Kasumi-1 (cell line): ENCODE data around the gene SEMA3C.

Experiments
- DNase-seq, 2 experiments: peaks; one replicate each; lab custom pipeline; 2025; lab: John Stamatoyannopoulos, UW

SEMA3C gene

DNA sequence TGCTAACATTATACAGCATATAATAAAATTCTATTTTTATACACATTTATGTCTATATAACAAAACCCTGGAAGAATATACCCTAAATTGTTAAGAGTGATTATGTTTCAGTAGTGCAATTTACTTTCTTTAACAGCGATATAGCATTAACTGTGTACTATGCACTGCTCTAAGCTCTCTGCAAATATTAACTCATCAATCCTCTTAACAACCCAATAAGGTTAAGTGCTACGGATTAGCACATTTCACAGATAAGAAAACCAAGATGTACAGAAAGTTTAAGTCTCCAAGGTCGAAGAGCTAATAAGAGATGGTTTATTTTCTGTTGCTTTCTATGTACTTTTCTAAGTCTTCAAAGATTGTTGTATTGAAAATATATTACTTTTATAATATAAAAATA lies 95.8 kb downstream of the SEMA3C start:
- DNase-seq = no peak

DNA sequence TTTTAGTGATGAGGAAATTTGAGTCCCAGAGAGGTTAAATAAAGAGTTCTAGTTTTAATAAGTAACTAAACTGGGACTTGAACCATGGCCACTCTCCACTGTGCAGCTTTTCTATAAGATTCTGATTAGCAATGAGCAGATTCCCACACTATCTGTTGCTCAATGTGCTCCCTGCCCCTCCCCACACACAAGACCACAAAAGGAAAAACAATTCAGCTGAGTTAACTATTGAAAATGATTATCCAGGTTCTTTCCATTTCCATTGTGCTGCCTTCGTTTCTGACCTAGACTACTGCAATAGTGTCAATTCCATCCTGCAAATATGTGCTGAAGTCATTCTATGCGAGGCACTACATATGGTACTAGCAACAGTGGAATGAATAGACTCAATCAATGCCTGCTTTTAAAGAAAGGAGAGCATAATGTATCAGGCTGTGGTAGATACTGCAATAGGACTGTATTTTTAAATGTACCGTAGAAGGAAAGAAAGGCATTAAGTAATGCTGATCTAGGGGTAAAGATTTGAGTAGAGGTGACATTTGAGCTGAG lies 97.0 kb downstream of the SEMA3C start:
- no peak for DNase-seq

DNA sequence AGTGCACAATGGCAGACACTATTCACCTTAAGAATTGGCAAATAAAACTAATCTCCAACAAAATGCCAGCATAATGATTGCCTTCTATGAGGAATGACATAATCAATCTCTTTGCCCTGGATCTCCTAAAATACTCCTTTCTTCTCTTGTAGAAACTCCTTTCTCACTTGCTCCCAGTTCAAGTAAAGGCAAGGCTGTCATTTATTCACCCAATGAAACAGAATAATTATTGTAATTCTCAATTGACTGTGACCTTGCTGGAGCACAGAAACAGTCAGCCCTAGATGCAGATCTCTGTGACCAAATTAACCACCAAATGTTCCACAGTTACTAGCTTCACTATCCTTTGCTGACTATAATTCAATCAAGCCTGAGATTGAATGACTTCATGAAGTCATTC lies 99.3 kb downstream of the SEMA3C start:
- DNase-seq = no peak

DNA sequence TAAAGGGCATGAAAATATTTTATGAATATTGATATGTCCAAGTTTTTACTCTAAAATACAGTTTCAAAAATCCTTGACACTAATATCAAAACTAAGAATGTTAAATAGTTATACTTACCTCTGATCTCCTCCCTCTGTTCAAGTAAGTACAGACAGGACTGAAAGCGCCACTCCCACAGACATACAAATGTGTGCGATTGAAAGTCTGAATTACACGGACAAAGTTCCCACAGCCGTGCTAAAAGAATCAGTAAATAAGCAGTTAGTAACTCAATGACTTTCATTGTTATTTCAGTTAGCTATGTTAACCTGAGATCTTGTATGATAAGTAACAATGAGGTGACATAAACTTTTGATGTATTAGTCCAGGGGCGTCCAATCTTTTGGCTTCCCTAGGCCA lies 100.7 kb downstream of the SEMA3C start:
- DNase-seq = no peak

DNA sequence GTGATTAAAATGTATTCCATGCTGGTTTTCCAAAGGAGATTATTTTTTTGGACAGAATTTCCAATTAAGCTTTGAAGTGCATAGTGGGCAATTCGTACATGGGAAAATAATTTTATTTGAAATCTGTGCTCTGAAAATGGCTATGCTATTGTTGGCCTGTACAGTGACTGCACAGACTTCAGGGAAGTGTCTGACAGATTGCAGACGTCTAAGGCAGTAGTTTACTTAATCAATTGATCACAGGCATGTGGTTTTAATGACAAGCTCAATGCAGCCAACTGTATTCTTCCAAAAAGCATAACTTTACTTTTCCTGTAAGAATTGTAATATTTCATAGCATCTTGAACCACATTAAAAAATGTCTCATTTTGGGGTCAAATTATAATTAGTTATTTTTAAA lies 102.0 kb downstream of the SEMA3C start:
- DNase-seq = no peak

DNA sequence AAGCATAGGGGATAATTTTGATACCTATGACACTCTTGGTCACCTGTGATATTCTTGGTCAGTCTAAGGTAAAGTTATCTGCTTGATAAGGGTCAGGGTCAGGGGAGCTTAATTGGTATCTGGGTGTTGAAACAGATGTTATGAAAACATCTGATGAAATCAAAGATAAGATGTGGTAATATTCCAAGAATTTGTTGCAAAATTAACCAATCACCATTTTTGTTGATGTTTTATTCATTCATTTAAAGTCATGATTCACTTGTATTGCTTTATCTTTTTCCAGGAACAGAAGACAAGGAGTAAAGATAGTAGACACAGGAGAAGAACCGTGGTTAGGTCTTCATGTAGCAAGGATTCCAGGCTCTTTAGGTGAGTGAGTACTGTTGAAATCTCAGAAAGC lies 103.1 kb downstream of the SEMA3C start:
- no peak for DNase-seq

DNA sequence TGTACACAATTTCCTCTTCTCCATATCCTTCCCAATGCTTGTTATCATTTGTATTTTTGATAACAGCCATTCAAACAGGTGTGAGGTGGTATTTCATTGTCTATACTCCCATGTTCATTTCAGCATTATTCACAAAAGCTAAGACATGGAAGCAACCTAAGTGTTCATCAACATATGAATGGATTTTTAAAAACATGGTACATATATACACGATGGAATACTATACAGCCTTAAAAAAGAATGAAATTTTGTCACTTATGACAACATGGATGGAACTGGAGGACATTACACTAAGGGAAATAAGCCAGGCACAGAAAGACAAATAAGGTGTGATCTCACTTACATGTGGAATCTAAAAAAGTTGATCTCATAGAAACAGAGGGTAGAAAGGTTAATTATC lies 109.3 kb downstream of the SEMA3C start:
- no peak for DNase-seq

DNA sequence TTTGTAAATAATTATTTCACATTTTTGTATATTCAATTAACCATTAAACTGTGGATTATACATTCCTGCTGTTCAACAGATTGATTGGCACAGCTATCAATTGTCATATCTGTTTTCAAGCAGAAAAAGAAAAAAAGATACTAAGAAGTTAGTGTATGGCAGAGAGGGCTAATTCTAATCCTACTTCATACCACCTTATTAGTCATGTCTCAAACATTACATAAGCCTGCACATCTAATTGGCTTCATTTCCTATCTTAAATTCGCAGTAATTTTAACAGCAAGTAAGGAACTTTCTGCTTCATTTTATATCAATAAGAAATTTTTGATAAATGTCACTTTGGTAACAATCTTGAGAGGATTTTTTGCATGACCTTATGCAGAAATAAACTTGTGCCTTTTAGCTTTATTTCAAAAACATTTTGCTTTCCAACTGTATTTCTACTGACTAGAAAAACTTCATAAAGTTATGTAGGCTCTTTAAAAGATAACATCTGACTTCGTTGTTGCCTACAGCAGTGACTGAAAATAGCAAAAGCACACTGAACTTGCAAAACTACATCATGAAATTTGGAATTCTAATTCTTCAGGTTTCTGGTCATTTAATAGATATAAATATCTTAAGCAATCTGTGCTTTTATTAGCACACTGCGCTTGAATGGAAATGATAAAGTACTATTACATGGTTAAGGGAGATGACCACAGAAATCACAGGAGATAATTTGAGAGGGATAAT lies 111.5 kb downstream of the SEMA3C start:
- DNase-seq = no peak

DNA sequence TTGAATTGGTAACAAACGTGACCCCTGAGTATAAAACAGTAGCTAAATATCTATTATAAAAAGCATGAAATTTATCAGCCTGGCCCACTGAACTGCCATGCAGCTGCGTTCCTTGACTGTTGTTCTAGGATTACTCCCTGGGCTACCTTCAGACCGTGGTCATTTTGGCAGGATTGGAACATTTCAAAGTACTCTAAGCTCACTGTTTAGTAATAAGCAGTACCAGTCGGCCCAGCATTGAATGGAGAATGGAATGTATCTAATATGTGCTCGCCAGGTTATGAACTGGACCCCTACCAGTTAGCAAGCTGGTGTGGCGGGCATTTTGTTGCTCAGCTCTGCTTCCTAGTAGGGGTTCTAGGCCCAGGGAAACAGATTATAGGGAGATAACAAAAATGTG lies 112.2 kb downstream of the SEMA3C start:
- DNase-seq = no peak

DNA sequence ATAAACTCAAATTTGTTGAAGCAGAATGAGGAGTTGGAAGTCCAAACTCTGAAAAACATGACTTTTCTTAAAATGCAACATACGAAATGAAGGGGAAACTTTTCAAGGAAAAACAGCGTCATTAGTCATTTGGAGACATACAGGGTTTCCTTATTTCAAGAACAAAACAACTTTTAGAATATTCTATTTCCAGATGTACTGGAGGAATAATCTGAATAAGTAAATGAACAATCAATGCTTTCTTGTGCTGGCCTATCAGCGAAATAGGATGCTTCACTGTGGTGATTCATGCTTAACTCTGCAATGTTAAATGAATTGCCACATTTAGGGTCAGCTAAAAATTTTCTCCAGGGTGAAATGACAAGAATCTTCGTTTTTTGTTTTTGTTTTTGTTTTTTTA lies 114.3 kb downstream of the SEMA3C start:
- DNase-seq = no peak

DNA sequence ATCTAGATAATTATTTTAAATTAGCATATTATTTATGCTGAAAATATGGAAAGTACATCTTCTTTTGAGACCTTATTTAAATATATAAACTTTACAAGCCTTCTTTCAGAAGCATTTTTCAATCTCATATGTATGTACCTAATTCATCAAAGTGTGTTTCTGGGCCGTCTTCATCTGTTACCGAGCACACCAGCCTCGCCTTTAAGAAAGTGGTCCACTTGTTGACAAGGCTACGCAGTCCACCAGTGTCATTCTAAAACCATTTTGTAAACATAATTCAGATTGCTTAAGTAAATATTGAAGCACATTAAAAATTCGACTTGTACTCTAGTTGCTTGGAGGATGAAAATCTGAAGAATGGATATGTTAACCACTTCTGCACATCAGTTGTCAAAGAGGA lies 116.3 kb downstream of the SEMA3C start:
- no peak for DNase-seq

DNA sequence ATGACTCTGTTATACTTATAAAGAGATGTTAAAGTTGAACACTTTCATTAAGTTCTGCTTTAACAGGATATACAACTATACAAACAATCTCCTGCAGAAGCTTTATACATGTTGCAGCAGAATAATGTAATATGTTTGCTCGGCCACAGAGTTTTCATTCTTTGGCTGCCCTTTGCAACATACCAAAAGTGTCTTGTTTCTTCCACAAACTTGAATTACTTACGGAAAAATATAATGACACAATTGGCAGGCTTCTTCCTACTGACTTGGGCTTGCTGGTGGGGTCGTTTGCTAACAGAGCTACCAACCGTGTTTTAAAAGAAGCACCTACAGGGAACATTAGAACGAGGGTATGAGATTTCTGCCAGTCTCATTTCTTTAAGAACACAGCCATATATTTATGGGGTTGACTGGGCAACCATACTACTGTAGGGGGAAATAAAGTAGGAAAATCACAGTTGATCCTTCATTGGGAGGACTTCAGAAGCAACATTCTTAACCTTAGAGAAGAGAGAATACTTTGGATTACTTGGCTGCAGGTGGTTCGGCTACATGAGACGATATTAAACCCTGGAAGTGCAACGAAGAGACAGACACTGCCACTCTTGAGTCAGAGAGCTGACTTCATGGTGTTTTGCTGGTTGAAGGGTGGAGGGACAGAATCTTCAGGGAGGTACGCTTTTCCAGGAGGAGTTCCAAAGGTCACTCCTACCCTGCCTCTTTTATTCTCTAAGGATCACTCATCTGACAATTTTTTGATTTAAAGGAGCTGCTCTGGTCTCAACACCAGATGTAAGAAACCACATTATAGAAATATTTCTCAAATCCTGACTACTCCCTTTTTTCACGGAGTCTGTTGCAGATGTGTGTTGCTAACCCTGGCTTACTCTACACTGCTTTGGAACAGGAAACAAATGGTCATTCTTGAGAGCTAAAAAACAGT lies 123.9 kb downstream of the SEMA3C start:
- no peak for DNase-seq

DNA sequence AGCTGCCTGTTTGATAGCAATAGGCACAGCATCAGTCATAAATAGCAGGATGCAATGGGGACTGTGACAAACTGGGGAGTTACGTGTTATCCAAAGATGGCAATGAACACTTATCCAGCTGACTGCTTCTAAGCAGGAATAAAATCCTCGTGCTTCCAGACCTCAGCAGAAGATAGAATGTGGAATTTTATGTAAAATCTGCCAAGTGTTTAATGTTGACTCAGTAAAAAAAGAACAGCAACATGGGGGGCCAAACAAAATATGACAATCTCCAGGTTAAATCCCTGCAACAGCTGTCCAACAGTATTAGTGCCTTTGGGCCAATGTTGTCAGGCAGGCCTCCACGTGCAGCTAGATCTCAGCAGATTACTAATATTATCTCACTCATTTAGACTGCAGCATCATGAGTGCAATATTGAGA lies 127.3 kb downstream of the SEMA3C start:
- DNase-seq = no peak

DNA sequence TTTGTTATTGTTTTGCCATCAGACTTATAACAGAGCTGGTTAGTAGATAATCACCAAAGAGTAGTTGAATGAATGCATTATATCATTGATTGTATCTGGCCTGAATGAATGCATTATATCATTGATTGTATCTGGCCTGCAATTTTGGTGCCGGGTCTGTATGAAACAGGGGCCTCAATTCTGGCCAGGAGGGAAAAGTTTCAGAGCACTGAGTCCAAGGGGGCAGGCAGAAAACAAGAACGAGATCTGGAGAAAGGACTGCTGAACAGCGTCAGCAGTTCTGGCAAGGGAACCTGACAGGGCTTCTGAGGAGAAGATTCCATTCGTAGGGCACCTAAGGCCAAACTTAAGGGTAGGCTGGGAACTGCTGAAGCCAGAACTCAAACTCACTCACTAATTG lies 128.0 kb downstream of the SEMA3C start:
- no peak for DNase-seq

DNA sequence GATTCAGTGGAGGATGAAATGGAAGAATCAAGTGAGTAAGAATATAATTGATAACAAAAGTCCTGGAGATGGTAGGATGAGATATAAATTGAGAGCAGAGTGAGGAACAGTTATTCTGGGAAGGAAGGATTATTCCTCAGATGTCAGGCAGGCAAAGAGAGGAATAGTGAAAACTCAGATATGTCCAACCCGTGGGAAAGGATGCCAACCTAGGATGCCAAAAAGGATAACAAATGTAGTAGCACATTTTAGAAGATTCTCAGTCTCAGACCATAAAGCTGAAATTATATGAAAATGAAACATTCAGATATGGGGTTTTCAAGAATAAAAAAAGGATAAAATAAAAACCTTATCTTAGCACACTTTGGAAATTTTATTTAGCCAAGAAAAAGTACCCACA lies 131.1 kb downstream of the SEMA3C start:
- no peak for DNase-seq

DNA sequence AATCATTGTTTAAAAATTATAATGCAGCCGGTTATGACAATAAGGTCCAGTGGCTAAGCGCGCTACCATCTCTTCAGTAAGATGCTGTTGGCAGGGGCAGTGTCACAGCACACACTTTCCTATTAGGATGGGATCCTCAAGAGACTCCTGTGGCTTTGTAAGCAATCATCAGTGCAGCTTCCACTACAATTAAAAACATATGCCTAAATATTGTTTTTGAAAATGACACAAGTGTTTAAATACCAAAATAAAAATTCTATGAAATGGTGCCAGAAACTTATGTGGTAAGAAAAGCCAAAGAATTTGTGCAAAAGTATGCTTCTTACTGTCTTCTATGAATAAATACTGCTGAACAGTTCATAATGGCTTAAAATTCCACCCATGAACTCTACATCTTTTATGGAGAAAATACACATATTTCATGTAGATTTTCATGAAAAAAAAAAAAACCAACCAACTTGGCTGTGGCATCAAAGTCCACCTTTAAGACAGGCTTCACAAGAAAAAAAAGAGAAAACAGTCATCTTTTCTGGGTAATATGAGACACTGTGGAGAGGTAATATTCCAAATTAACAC lies 132.8 kb downstream of the SEMA3C start:
- no peak for DNase-seq

DNA sequence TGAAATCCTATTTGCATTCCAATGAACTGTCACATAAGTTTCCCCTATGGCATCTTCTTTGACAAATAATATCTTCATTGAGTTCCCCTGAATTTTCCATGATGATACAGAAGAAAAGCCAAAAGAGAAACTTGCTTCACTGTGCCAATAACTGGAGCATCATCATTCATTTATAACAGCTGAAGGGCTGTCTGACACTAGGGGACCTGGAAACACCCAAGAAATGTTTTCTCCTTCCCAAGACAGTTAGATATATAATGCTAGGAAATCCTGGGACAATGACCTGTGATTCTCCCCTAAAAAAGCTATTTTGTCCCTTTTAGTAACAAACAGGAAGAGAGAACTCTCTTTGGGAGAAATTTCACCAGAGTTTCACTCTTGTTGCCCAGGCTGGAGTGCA lies 133.6 kb downstream of the SEMA3C start:
- DNase-seq = no peak

DNA sequence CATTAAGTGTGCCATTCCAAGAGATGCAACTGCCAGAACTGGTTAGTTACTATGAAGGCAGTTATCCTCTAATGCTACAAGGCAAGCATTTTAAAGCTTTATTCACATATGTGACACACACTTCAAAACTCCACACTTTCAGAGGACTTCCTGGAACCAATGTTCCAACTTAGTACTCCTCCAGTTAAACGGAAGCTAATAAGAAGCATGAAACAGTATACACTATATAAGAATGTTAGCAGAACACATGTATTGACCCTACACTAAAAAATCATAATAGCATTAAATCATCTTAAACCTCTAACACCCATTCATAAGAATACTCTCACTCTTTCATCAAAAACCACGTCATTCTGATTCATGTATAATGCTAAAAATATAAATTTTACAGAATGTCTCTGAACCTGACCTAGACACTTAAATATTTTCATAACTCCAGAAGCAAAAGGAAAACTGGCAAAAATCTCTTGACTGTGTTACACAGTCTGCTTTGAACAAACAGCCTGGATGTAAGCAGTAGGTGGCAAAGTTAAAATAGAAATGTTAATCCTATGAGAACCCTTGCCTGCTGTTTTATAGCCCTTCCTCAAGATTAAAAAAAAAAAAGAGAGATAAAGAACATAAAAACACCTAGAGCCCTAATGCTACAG lies 135.0 kb downstream of the SEMA3C start:
- no peak for DNase-seq

DNA sequence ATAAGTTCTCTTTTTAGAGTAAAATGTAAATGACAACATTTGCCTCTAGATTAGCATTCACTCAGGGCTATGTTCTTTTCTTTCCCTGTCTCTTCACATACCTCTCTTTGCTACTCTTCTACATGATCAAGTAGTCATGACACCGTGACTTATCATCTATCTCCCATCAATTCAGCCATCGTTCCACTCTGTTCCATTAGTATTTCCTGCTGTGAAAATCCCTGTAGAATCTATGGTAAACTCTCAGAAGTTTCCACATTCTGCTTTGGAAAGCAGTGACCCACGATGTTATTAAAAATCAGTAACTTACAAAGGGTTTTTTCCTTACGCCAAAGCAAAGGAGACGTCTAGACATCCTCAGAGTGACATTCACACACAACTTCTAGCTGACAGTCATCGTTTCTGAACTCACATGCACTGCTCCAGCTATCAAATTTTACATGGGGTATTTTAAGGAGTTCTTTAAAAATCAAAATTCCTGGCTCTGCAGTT lies 135.6 kb downstream of the SEMA3C start:
- DNase-seq = no peak

DNA sequence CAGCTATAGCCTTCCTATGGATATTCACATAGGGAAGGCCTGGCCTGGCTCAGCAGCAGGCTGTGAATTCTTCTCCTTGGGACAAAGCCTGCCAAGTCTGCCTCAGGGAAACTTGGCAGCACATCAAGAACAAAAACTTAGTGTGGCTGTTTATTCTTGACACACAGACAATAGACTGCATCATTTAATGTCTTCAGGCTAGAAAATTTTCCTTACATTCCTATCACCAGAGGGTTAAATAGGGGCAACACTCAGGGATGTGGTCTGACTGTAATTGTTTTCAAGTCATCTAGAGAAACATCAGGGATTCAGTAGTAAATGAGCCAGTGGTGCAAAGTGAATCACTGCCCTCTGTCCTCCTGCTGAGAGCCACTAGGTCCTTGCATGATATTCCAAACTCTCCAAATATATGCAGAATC lies 137.3 kb downstream of the SEMA3C start:
- DNase-seq = no peak

DNA sequence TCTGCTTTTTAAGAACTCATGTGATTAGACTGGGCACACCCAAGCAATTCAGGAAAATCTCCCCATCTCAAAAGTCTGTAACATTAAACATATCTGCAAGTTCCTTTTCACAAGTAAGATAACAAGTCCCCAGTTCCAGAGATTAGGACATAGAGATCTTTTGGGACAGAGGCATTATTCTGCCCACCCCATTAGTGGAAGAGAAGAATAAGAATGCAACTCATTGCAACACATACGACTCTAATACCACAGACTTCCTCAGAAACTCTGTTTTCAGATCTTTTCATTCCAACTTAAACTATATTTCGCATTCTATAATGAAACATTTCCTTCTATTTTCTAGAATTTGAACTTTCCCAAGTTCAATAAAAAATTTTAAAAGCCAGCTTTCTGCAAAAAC lies 137.7 kb downstream of the SEMA3C start:
- no peak for DNase-seq

DNA sequence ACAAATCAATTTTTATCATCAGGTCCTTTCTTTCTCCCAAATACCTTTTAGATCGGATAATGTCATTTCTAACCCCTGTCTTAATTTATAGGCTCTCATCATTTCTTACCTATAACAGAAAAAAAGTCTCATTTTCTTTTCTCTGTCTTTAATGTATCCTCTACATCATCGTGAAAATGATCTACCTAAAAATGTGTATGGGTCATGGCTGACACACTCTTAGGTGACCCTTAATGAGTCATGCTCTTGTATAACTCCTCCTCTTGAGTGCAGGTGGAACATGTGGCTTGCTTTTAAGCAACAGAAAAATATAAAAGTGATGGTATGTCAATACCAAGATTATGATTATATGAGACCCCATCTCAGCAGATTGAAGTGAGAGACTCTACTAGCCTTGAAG lies 139.4 kb downstream of the SEMA3C start:
- DNase-seq = no peak
